LNCAP (cell line): Measurements from ENCODE around the gene POLD4.

Source experiments
- CTCF ChIP-seq: fragments of 450-650 bp; IDR thresholded peaks from 2 replicates; pipeline ENCODE4 v1.5.1; 2017; ENCODE audit warnings: mild to moderate bottlenecking

The POLD4 gene

GRCh38 chr11:67349457-67349856 is 3.9 kb downstream of the POLD4 start:
- TF ChIP-seq CTCF, result no peak

DNA sequence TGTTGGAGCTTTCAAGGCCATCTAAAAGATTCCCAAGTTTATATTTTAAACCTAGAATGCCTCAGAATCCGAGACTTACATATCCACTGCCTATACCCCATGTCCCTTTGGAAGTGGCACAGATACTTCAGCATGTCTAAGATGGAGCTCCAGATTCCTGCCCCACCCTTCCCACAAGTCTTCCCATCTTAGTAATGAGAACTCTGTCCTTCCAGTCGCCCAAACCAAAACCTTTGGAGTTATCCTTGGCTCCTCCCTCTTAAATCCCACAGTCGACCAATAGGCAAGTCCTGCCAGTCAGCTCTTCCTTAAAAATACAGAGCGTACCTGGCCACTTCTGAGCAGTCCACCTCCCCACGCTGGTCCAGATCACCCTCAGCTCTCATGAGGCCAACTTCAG is 4.3 kb downstream of the POLD4 start:
- TF ChIP-seq CTCF, result no peak

GRCh38 chr11:67347964-67348749 is 5.2 kb downstream of the POLD4 start:
- TF ChIP-seq CTCF, result no peak

DNA sequence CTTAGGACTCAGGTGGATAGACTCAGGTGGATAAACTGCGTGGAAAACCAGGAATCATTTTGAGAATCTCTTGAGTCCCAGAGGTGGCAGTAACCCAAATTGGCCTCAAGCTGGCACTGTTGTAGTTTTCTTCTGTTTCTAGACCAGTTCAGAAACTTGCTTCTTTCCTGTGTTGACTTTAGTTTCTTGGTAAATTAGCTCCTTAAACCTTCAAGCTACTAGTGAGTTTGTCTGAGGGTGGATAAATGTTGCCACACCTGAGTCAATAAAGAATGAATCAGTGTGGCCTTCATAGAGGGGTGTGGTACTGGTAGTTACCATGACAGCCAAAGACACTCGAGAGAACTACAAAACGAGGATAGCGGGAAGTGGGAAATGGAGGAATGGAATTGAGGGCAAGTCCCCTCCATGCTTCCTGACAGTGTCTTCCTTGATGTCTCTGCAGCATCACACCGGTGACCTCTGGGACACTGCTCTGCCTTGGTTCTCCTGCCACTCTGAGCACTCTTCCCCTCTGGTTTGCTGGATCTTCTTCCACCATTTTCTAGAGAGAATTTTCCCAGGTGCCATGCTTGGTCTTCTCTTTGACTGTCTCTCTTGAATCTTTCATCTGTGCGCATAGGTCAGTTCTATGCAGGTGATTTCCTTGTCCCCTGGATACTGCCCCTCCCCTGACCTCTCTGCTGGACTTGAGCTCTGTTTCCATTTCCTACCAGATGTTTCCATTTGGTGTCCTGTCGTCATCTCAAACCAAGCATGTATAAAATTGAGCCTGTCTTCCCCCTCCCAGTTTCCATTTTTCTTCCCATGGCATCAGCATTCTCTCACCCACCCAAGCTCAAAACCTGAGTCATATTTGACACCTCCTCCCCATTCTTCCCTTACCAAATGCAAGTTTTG is 7.2 kb downstream of the POLD4 start:
- peak; percentile 80 for TF ChIP-seq CTCF

DNA sequence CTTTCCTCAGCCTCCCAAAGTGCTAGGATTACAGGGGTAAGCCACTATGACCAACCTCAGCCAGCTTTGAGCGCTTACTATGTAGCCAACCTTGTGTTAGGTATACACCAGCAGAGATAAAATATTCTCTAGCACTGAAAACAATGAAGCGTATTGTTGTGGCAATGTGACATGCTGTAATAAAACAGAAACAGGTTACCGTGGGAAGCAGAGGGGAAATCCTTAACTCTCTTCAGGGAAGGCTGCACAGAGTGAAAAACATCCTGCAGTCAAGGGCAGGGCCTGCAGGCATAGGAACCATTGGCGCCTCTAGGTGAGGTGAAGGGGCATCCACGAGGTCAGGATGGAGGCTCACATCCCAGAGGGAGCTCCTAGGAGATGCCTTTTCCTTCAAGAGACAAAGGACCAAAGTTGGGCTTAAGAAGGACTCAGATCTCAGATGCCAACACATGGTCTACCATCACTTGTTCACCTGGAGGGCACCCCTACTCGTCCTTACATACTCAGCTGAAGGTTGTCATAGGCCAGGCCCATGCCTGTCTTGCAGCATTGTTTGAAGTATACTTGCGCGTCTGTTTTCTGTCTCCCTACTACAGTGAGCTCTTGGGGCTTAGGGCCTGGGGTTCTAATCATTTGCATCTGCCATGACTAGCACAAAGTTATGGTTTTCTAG is 8.0 kb downstream of the POLD4 start:
- no peak for TF ChIP-seq CTCF

GRCh38 chr11:67344264-67344663 is 9.1 kb downstream of the POLD4 start:
- no peak for TF ChIP-seq CTCF

GRCh38 chr11:67337257-67337656 is 16.1 kb downstream of the POLD4 start:
- no peak for TF ChIP-seq CTCF
